GM12878 (cell line): ENCODE data around the gene GPC5. TPM values are rescaled to one million over a fixed set of nuclear protein-coding genes. Genes with fewer than 3 reads are reported as not detected.

ENCODE experiments used
- ATAC-seq: fragments of 200-7000 bp; cut with Tn5 transposase; 3 replicates; pipeline ENCODE4 v1.9.1; 2020; ENCODE audit warnings: mild to moderate bottlenecking, moderate library complexity
- BruUV-seq: library from RNA; stranded (reverse); fragments of 400-500 nt; replicated peaks from 2 replicates; lab custom pipeline; 2021; lab: Mats Ljungman, UMichigan
- CTCF ChIA-PET: fragments of 300-600 bp; sonication (Branson Sonifier 250); formaldehyde crosslinking; extraction: SDS; loops from one replicate; lab custom pipeline; 2021; ENCODE audit warnings: inconsistent platforms; lab: Yijun Ruan, JAX
- POLR2A ChIA-PET: fragments of 350-600 bp; formaldehyde crosslinking; extraction: SDS; loops from one replicate; lab custom pipeline; 2021; ENCODE audit warnings: inconsistent platforms; lab: Charles Lee
- RAD21 ChIA-PET: fragments of 300-600 bp; sonication (Branson Sonifier 250); formaldehyde crosslinking; loops from one replicate; lab custom pipeline; 2023; ENCODE audit warnings: antibody characterized with exemption; ENCODE audit not compliant: unreplicated experiment; lab: Charles Lee
- SMC1A ChIA-PET: fragments of 300-600 bp; sonication (Branson Sonifier 250); formaldehyde crosslinking; loops from one replicate; lab custom pipeline; 2023; ENCODE audit not compliant: unreplicated experiment, uncharacterized antibody; lab: Charles Lee
- DNase-seq: peaks from one replicate; pipeline ENCODE4 v3.0.0-alpha.2; 2011; ENCODE audit warnings: low read depth, low spot score
- FAIRE-seq: peaks from 3 replicates; lab custom pipeline; 2011; peaks lifted over from hg19 to GRCh38; lab: Jason Lieb, UNC
- H2AFZ ChIP-seq: 2 replicates; pipeline ENCODE4 v1.6.0; 2011; ENCODE audit warnings: low read depth, low read length, control low read depth; ENCODE audit not compliant: control insufficient read depth
- H3K27ac ChIP-seq: 2 replicates; pipeline ENCODE4 v1.5.1; 2011; ENCODE audit warnings: control low read depth; ENCODE audit not compliant: control insufficient read depth, insufficient read depth
- H3K27me3 ChIP-seq, 2 experiments: replicated peaks in 1 of 2; 2 replicates each; pipeline versions ENCODE4 v1.6.0 to v1.6.1; 2011; ENCODE audit warnings: low read length in 1 of 2; ENCODE audit not compliant: control insufficient read depth in 2 of 2, insufficient read depth in 2 of 2
- H3K36me3 ChIP-seq, 2 experiments: 2 replicates each; pipeline ENCODE4 v1.5.1; 2011; ENCODE audit warnings: low read length in 1 of 2; ENCODE audit not compliant: control insufficient read depth in 2 of 2, insufficient read depth in 2 of 2
- H3K4me1 ChIP-seq: 2 replicates; pipeline ENCODE4 v1.6.1; 2011; ENCODE audit warnings: mild to moderate bottlenecking, low read length, moderate library complexity, mixed read lengths; ENCODE audit not compliant: control insufficient read depth, insufficient read depth
- H3K4me2 ChIP-seq: 2 replicates; pipeline ENCODE4 v1.6.0; 2011; ENCODE audit warnings: control low read depth; ENCODE audit not compliant: control insufficient read depth, insufficient read depth
- H3K4me3 ChIP-seq: fragments of 200-600 bp; sonication (generic); 2 replicates; pipeline ENCODE4 v1.5.1; 2016
- H3K79me2 ChIP-seq: 2 replicates; pipeline ENCODE4 v1.6.0; 2011; ENCODE audit warnings: low read length; ENCODE audit not compliant: control insufficient read depth, insufficient read depth
- H3K9ac ChIP-seq: 2 replicates; pipeline ENCODE4 v1.8.0; 2011; ENCODE audit warnings: low read length, control low read depth, mixed read lengths; ENCODE audit not compliant: control insufficient read depth, insufficient read depth
- H3K9me3 ChIP-seq: replicated peaks from 3 replicates; pipeline ENCODE4 v1.5.1; 2011; ENCODE audit warnings: mild to moderate bottlenecking, low read length; ENCODE audit not compliant: control insufficient read depth, insufficient read depth
- H4K20me1 ChIP-seq: 2 replicates; pipeline ENCODE4 v1.6.0; 2011; ENCODE audit not compliant: control insufficient read depth, insufficient read depth
- CREM ChIP-seq: IDR thresholded peaks from 2 replicates; pipeline ENCODE4 v1.6.1; 2014; ENCODE audit warnings: antibody characterized with exemption, low read depth
- ETV6 ChIP-seq, 2 experiments: fragments of 450-650 bp in 1 of 2; IDR thresholded peaks in 1 of 2; conservative IDR thresholded peaks in 1 of 2; 2 replicates each; pipeline ENCODE4 v1.6.1; 2014; ENCODE audit warnings: antibody characterized with exemption in 1 of 2, borderline replicate concordance in 1 of 2, low read depth in 1 of 2, mild to moderate bottlenecking in 1 of 2, moderate library complexity in 1 of 2
- FOS ChIP-seq: IDR thresholded peaks from 3 replicates; pipeline ENCODE4 v1.6.1; 2011; ENCODE audit warnings: borderline replicate concordance; ENCODE audit not compliant: insufficient read length; ENCODE audit errors: extremely low read depth
- JUND ChIP-seq: IDR thresholded peaks from 2 replicates; pipeline ENCODE4 v1.6.1; 2012; ENCODE audit warnings: low read depth, mild to moderate bottlenecking, low read length, improper control_type of control experiment, moderate library complexity
- KAT2A ChIP-seq: conservative IDR thresholded peaks from 2 replicates; pipeline ENCODE4 v1.6.1; 2011; ENCODE audit warnings: low read depth, low read length; ENCODE audit not compliant: control insufficient read depth
- KLF5 ChIP-seq: fragments of 450-650 bp; IDR thresholded peaks from 2 replicates; pipeline ENCODE4 v1.6.1; 2014; ENCODE audit warnings: mild to moderate bottlenecking; ENCODE audit not compliant: partially characterized antibody
- TCF7 ChIP-seq: IDR thresholded peaks from 2 replicates; pipeline ENCODE4 v1.6.1; 2014; ENCODE audit warnings: antibody characterized with exemption, borderline replicate concordance
- ZNF274 ChIP-seq: IDR thresholded peaks from one replicate; pipeline ENCODE4 v1.8.0; 2011; ENCODE audit not compliant: insufficient read length, insufficient read depth
- ZNF384 ChIP-seq: IDR thresholded peaks from 2 replicates; pipeline ENCODE4 v1.6.1; 2012; ENCODE audit warnings: low read depth, mild to moderate bottlenecking, low read length, improper control_type of control experiment, borderline replicate concordance
- ZSCAN29 ChIP-seq: fragments of 450-650 bp; IDR thresholded peaks from 2 replicates; pipeline ENCODE4 v1.6.1; 2017; ENCODE audit warnings: mild to moderate bottlenecking, moderate library complexity
- WGBS: methylation state at CpG from one replicate; pipeline ENCODE4 v1.1.6; 2016; ENCODE audit warnings: low lambda C conversion rate; ENCODE audit not compliant: insufficient replicate concordance, insufficient coverage; ENCODE audit errors: missing lambda C conversion rate; 5-methylcytosine and 5-hydroxymethylcytosine counted together
- in situ Hi-C: fragments of 300-500 bp; cut with MboI; formaldehyde crosslinking; loops from 9 replicates; pipeline ENCODE4 v1.14.3; 2018; ENCODE audit warnings: mixed read lengths
- intact Hi-C: fragments of 100-400 bp; cut with micrococcal nuclease; formaldehyde crosslinking; loops from one replicate; pipeline ENCODE4 v1.14.2; 2022; ENCODE audit not compliant: unreplicated experiment
- polyA plus RNA-seq, 11 experiments: library from polyadenylated mRNA; depleted of rRNA in 4 of 11; unstranded in 6 of 11; stranded (reverse) in 5 of 11; fragments of >200 nt; fragmentation: Nextera tagmentation in 4 of 11; fragmentation: Illumina TruSeq in 1 of 11; extraction: Ambion mirVana in 4 of 11; extraction: Trizol in 1 of 11; gene quantifications; 1 replicate in 1 of 11; 2 replicates in 10 of 11; pipeline versions ENCODE4 v1.2.1 to v1.2.3, GENCODE V29; 2011 to 2016; ENCODE audit warnings: inconsistent platforms in 2 of 11, missing spikeins in 2 of 11, low read depth in 1 of 11
- total RNA-seq, 4 experiments: library from RNA; depleted of rRNA in 3 of 4; stranded (reverse); fragments of >200 nt in 3 of 4; fragmentation: Illumina TruSeq in 1 of 4; extraction: Trizol in 1 of 4; gene quantifications; 2 replicates each; pipeline versions ENCODE4 v1.2.1 to v1.2.3, GENCODE V29; 2013 to 2021
- TF ChIP-seq, protein P1 (sequence below): fragments of 450-650 bp; IDR thresholded peaks from 2 replicates; pipeline ENCODE4 v1.6.1; 2017; ENCODE audit warnings: mild to moderate bottlenecking, low read depth, inconsistent platforms; ENCODE audit not compliant: poor library complexity, severe bottlenecking
- TF ChIP-seq, protein P2 (sequence below): fragments of 450-650 bp; IDR thresholded peaks from 2 replicates; pipeline ENCODE4 v1.6.1; 2016; ENCODE audit warnings: mild to moderate bottlenecking
- TF ChIP-seq, protein P3 (sequence below): IDR thresholded peaks from 2 replicates; pipeline ENCODE4 v1.6.1; 2012; ENCODE audit warnings: low read depth, low read length, improper control_type of control experiment
- TF ChIP-seq, protein P4 (sequence below): fragments of 450-650 bp; IDR thresholded peaks from 2 replicates; pipeline ENCODE4 v1.6.1; 2017; ENCODE audit warnings: mild to moderate bottlenecking, moderate library complexity

The GPC5 gene
- total and polyA plus RNA-seq, 10 of the 15 experiments (the other 5 are each of a cell fraction or from before 2014, with no cell fraction given): 0.05 to 0.87 (median 0.44) TPM; not detected in 1

DNA sequence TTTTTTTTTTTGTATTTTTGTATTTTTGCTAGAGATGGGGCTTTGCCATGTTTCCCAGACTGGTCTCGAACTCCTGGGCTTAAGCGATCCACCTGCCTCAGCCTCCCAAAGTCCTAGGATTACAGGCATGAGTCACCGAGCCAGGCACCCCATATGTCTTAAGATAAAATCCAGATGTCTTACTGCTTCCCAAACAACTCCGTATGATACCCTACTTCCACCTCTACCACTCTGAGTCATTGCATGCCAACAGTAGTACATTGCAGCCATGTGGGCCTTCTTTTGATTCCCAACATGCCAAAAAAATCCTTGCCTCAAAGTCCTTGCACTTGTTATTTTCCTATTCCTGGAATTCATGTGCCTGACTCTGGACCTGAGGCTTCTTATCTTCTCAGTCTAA, 799.2 kb downstream of the GPC5 start:
- no peaks in the 10 kb centered on the region for H4K20me1 ChIP-seq
- intact Hi-C loops: no loop called here
- H3K9ac ChIP-seq: no peak overlapping the region
- H3K36me3 ChIP-seq: no peaks in the 10 kb centered on the region
- ChIA-PET RAD21 (no interaction called here), CTCF (interaction anchor here (1.8 kb wide), 1 partner anchor 12 kb away, joined by 8 read pairs; no protein-coding TSS in a partner anchor), POLR2A (no interaction called here), SMC1A (interaction anchor here (0.6 kb wide), 1 partner anchor 31 kb away, joined by 3 read pairs; no protein-coding TSS in a partner anchor)
- no peak overlapping the region for H3K27ac ChIP-seq
- in situ Hi-C loops: no loop called here
- H3K27me3 ChIP-seq: no peaks in the 10 kb centered on the region
- no peak for ATAC-seq
- H2AFZ ChIP-seq: no peak overlapping the region
- no peaks in the 10 kb centered on the region for H3K4me1 ChIP-seq
- no TSS peak for BruUV-seq
- H3K4me2 ChIP-seq: no peak overlapping the region
- H3K9me3 ChIP-seq: no peaks in the 10 kb centered on the region
- FAIRE-seq: no peak
- no peak for TF ChIP-seq KAT2A
- no peak for TF ChIP-seq TCF7
- TF ChIP-seq ETV6 (conservative IDR thresholded peaks at IDR 0.05 in 1 of 2, IDR thresholded peaks at IDR 0.05 in 1 of 2; ENCODE audit: borderline replicate concordance in 1 of 2, low read depth in 1 of 2): no peak
- TF ChIP-seq CREM: no peak
- no peak for TF ChIP-seq ZNF274
- TF ChIP-seq ZSCAN29: no peak
- TF ChIP-seq, protein P1, sequence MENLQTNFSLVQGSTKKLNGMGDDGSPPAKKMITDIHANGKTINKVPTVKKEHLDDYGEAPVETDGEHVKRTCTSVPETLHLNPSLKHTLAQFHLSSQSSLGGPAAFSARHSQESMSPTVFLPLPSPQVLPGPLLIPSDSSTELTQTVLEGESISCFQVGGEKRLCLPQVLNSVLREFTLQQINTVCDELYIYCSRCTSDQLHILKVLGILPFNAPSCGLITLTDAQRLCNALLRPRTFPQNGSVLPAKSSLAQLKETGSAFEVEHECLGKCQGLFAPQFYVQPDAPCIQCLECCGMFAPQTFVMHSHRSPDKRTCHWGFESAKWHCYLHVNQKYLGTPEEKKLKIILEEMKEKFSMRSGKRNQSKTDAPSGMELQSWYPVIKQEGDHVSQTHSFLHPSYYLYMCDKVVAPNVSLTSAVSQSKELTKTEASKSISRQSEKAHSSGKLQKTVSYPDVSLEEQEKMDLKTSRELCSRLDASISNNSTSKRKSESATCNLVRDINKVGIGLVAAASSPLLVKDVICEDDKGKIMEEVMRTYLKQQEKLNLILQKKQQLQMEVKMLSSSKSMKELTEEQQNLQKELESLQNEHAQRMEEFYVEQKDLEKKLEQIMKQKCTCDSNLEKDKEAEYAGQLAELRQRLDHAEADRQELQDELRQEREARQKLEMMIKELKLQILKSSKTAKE: no peak
- TF ChIP-seq, protein P2, sequence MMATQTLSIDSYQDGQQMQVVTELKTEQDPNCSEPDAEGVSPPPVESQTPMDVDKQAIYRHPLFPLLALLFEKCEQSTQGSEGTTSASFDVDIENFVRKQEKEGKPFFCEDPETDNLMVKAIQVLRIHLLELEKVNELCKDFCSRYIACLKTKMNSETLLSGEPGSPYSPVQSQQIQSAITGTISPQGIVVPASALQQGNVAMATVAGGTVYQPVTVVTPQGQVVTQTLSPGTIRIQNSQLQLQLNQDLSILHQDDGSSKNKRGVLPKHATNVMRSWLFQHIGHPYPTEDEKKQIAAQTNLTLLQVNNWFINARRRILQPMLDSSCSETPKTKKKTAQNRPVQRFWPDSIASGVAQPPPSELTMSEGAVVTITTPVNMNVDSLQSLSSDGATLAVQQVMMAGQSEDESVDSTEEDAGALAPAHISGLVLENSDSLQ: no peak
- TF ChIP-seq JUND: no peak
- TF ChIP-seq FOS: no peak
- TF ChIP-seq, protein P3, sequence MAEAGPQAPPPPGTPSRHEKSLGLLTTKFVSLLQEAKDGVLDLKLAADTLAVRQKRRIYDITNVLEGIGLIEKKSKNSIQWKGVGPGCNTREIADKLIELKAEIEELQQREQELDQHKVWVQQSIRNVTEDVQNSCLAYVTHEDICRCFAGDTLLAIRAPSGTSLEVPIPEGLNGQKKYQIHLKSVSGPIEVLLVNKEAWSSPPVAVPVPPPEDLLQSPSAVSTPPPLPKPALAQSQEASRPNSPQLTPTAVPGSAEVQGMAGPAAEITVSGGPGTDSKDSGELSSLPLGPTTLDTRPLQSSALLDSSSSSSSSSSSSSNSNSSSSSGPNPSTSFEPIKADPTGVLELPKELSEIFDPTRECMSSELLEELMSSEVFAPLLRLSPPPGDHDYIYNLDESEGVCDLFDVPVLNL: no peak
- TF ChIP-seq, protein P4, sequence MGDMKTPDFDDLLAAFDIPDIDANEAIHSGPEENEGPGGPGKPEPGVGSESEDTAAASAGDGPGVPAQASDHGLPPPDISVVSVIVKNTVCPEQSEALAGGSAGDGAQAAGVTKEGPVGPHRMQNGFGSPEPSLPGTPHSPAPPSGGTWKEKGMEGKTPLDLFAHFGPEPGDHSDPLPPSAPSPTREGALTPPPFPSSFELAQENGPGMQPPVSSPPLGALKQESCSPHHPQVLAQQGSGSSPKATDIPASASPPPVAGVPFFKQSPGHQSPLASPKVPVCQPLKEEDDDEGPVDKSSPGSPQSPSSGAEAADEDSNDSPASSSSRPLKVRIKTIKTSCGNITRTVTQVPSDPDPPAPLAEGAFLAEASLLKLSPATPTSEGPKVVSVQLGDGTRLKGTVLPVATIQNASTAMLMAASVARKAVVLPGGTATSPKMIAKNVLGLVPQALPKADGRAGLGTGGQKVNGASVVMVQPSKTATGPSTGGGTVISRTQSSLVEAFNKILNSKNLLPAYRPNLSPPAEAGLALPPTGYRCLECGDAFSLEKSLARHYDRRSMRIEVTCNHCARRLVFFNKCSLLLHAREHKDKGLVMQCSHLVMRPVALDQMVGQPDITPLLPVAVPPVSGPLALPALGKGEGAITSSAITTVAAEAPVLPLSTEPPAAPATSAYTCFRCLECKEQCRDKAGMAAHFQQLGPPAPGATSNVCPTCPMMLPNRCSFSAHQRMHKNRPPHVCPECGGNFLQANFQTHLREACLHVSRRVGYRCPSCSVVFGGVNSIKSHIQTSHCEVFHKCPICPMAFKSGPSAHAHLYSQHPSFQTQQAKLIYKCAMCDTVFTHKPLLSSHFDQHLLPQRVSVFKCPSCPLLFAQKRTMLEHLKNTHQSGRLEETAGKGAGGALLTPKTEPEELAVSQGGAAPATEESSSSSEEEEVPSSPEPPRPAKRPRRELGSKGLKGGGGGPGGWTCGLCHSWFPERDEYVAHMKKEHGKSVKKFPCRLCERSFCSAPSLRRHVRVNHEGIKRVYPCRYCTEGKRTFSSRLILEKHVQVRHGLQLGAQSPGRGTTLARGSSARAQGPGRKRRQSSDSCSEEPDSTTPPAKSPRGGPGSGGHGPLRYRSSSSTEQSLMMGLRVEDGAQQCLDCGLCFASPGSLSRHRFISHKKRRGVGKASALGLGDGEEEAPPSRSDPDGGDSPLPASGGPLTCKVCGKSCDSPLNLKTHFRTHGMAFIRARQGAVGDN: no peak
- TF ChIP-seq KLF5: no peak
- no peak for TF ChIP-seq ZNF384
- 15% methylated on average over 4 of the region's 4 CpGs for WGBS
- no peaks in the 10 kb centered on the region for H3K79me2 ChIP-seq
- no peak overlapping the region for H3K4me3 ChIP-seq
- DNase-seq: no peak
